Stimulated activated CD8-positive, alpha-beta memory T cell treated with anti-CD3 and anti-CD28 coated beads, Interleukin-15, amount 100 ng/mL, for 4 hours (primary cell): ENCODE measurements around the gene CLPTM1.
A peak's percentile ranks its signal among the peaks of the same experiment; 100 is the strongest.
"Not testable (repeated sequence)": the region's sequence is repeated elsewhere in the genome, so short reads cannot be mapped to it uniquely, and the experiment has no call there.

ENCODE experiments used
- DNase-seq, 2 donors: peaks; one replicate each; pipeline ENCODE4 v3.0.0-alpha.2; 2020; ENCODE audit warnings: low read depth in 2 of 2

CLPTM1 gene

DNA sequence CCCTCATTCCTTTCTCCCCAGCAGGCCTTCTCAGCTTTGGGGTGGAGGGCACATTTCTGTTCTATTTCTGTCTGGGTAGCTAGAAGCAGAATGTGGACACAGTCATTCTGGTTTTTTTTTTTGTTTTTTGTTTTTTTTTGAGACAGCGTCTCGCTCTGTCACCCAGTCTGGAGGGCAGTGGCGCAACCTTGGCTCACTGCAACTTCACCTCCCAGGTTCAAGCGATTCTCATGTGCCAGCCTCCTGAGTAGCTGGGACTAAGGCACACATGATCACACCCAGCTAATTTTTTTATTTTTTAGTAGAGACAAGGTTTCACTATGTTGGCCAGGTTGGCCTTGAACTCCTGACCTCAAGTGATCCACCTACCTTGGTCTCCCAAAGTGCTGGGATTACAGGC is 20.3 kb downstream of the CLPTM1 start:
- no peak for DNase-seq

DNA sequence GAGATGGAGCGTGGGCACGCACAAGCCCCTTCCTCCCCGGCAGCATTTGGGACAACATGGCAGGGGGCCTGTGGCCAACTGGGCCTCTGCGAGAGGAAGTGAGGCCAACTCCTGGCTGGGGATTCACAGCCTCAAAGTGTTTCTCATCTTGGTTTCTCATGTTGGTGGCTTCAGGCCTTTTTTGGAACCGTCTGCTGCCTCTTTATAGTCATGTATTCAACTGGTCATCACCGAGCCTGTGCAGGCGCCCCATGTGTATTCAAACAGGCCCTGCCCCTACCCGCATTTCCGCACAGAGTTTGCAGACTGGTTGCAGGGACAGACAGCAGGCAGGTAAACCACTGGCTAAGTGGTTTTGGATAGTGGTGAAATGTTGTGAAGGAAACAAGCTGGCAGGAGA is 28.8 kb downstream of the CLPTM1 start:
- DNase-seq = no peak

DNA sequence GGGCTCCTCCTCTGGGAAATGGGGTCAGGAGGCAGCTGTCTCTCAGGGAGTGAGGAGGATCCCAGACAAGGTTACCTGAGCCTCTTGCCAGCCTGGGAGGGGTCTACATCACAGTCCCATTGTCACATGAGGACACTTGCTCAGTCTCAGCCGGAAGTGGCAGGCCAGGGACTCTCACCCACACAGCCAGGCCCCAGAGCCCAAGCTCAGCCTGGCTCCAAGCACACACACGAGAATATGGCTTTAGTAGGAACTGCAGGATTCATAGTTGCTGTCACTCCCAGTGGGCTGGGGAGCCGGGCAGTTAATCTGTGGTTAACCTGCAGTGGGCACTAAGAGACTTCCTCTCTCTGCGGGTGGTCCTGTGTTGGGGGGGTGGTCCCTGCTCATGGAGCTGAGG is 30.3 kb downstream of the CLPTM1 start:
- DNase-seq = no peak

DNA sequence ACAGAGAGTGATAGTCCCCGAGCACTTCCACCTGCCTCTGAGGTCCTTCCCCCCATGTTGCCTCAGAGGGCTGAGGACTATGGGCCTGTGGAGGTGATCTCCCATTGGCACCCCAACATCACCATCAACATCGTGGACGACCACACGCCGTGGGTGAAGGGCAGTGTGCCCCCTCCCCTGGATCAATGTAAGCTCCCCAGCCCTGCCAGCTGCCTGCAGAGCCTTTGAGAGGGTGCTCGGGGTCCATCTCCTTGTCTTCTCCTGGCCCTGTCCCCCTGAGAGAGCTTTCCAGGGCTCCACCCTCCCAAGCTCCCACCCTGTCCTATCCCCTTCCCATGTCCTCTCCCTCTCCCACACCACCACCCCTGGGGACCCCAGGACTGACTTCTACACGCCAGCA is 31.2 kb downstream of the CLPTM1 start:
- DNase-seq = no peak

DNA sequence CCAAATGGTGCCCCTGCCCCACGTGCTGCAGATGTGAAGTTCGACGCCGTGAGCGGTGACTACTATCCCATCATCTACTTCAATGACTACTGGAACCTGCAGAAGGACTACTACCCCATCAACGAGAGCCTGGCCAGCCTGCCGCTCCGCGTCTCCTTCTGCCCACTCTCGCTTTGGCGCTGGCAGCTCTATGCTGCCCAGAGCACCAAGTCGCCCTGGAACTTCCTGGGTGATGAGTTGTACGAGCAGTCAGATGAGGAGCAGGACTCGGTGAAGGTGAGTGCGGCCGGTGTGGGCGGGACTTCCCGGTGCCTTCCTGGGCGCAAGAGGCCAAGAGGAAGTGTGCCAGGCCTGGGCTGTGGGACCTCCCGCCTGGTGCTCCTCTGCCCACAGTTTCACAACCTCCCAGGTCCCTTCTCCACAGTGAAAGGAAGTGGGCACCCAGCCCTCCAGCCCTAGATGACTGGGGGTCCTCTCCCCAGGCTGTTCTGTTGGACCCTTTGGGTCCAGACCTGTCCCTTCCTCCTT is 32.0 kb downstream of the CLPTM1 start:
- DNase-seq = no peak

DNA sequence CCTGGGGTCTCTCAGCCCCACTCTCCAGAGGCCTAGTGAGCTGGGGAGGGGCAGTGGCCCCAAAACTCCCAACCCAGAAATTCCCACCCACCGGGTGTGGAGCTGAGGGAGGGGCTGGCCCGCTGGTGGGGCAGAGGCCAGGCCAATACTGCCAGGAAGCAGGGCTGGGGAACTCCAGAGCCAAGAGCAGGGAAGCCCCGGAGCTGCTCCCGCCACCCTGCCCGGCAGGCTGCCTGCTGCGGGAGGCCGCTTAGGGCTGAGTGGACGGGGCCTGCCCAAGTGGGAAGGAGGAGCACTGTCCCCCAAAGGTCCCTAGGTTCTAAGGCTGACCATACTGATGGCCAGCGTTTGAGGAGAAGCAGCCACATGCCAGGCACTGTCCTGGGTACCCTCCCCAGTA is 33.1 kb downstream of the CLPTM1 start:
- no peak for DNase-seq

DNA sequence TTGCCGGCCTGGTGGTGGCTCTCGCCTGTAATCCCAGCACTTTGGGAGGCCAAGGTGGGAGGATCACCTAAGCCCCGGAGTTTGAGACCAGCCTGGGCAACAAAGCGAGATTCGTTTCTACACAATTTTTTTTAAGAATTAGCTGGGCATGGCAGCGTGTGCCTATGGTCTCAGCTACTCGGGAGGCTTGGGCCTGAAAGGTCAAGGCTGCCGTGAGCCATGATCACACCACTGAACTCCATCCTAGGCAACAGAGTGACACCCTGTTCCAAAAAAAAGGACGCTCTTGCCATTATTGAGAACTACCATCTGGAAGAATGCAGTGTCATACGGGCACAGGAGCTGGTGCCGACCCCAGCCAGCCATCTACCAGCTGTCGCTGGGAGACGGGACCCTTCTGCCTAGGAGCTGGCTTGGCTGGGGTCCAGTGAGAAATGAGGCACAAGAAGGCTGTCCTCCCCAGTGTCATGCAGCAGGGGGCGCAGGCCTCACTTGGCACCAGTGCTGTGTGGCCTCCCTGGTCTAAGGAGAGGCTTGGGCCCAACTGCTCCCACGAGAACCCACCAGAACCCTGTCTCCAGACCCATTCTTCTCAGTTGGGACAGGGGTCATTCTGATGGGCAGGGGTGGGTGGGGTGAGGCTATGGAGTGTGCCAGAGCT is 33.8 kb downstream of the CLPTM1 start:
- DNase-seq = peak; percentile 30 to 33

DNA sequence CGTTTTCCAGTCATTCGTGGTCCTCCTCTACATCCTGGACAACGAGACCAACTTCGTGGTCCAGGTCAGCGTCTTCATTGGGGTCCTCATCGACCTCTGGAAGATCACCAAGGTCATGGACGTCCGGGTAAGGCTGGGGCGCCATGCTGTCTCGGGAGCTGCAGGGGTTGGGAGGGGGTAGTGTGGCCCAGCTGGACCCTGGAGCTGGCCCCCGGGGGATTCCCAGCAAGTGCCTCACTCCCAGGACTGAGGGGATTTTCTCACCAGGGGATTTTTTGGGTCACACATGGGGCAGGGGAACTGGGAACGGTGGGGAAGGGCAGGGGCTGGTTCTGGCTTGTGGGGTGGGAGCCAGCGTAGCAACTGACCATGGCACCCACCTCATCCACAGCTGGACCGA is 35.3 kb downstream of the CLPTM1 start:
- DNase-seq = no peak

DNA sequence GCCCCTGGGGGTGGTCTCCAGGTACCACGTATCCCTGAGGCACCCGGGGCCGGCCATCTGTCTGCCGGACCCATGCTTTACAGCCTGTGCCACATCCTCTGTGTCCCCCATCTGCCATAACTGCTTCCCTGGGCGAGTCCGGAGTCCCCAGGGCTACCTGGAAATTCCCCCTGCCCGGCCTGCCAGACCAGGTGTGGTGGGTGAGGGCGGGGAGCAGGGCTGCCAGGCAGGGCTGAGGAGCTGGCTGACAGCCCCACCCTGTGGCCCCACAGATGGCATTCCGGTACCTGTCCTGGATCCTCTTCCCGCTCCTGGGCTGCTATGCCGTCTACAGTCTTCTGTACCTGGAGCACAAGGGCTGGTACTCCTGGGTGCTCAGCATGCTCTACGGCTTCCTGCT is 35.8 kb downstream of the CLPTM1 start:
- no peak for DNase-seq

DNA sequence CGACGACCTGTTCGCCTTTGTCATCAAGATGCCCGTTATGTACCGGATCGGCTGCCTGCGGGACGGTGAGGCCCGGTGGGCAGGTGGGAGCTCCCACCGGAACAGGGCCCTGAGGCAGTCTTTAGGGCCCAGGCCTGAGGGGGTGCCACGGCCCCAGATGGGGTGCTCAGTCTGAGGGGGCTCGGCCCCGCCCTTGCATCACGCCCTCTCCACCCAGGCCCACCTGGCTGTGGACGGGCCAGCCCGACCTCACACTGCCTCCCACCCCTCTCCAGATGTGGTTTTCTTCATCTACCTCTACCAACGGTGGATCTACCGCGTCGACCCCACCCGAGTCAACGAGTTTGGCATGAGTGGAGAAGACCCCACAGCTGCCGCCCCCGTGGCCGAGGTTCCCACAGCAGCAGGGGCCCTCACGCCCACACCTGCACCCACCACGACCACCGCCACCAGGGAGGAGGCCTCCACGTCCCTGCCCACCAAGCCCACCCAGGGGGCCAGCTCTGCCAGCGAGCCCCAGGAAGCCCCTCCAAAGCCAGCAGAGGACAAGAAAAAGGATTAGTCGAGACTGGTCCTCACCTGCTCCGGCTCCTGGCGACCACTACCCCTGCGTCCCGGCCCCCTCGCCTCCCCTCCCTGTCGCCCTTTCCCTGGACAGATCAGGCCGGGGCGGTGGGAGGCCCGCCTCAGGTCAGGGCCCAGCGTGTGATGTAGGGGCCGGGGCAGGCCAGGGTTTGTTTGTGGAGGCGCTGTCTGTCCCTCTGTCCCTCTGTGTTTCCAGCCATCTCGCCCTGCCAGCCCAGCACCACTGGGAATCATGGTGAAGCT is 37.4 kb downstream of the CLPTM1 start:
- no peak for DNase-seq

DNA sequence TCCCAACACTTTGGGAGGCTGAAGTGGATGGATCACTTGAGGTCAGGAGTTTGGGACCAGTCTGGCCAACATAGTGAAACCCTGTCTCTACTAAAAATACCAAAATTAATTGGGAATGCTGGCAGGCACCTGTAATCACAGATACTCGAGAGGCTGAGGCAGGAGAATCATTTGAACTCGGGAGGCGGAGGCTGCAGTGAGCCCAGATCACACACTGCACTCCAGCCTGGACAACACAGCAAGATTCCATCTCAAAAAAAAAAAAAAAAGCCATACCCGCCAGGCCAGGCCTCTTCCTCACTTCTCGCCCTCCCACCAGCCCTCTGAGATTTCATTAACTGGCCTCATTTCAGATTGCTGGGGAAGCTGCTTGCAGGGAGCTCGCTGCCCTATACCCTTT is 38.3 kb downstream of the CLPTM1 start:
- DNase-seq = no peak

DNA sequence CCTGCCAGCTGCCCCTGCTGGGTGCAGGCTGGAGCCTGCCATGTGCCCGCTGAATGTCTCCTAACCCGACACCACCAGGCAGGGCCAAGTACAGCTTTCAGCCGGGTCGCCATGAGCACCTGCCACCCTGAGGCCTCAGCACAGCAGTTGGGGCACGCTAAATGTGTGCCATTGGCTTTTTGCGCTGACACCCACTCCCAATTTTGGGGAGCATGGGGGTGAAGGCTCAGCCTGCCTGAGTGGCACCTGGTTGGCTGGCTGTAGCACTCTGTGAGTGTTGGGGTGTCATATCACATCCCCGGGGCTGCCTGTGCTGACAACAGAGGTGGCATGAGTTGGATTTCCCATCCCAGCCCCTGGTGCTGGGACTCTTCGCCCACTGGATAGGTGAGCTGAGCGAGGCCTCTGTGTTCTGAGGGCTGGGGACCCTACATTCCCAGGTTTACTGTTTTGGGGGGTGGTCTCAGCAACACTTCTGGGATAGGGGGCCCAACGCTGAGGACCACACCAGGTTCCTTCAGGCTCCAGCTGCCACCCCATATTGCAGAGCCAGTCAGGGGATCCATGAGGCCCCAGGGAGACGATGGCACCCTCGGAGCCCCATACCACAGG is 38.9 kb downstream of the CLPTM1 start:
- no peak for DNase-seq

DNA sequence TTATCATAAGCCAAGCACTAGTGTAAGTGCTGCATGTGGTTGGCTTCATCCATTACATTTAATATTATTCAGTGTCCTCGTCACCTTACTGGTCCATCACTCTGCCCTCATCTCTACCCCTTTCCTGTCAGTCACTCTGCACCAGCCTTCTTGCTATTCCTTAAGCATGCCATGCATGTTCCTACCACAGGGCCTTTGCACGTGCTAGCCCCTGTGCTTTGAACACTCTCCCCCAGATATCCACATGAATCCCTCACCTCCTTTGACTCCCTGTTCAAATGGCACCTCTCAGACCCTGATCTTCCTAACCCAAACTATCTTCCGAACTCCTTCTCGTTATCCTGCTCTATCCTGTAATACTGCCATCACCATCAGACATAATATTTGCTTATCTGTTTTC is 42.8 kb downstream of the CLPTM1 start:
- no peak for DNase-seq

DNA sequence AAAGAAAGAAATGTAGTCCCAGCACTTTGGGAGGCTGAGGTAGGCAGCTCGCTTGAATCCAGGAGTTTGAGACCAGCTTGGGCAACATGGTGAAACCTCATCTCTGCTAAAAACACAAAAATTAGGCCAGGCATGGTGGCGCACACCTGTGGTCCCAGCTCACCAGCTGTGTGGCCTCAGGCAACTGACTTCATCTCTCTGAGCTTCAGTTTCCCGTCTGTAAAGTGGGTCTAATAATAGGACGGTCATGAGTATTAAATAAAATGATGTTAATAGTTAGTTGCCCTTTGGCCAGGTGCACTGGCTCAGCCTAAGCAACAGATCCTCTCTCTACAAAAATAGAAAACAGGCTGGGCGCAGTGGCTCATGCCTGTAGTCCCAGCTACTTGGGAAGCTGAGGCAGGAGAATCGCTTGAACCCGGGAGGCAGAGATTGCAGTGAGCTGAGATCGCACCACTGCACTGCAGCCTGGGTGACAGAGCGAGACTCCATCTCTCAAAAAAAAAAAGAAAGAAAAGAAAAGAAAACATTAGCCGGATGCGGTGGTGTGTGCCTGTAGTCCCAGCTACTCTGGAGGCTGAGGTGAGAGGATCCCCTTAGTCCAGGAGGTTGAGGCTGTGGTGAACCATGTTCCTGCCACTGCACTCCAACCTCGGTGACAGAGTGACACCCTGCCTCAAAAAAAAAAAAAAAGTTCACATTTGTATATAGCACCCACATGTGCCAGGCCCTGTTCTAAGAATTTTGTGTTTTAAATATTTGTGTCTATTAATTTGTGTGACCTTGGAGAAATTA is 44.1 kb downstream of the CLPTM1 start:
- DNase-seq = not testable (repeated sequence)

DNA sequence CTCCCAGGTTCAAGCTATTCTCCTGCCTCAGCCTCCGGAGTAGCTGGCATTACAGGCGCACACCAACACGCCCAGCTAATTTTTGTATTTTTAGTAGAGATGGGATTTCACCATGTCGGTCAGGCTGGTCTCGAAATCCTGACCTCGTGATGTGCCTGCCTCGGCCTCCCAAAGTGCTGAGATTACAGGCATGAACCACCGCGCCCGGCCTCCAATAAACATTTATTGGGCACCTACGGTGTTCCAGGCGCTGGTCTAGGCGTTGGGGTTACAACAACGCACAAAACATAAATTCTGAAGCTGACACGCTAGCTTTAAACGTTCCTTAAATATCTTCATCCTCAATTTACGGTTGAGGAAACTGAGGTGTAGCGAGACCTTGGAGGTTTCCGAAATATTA is 45.5 kb downstream of the CLPTM1 start:
- DNase-seq = not testable (repeated sequence)

DNA sequence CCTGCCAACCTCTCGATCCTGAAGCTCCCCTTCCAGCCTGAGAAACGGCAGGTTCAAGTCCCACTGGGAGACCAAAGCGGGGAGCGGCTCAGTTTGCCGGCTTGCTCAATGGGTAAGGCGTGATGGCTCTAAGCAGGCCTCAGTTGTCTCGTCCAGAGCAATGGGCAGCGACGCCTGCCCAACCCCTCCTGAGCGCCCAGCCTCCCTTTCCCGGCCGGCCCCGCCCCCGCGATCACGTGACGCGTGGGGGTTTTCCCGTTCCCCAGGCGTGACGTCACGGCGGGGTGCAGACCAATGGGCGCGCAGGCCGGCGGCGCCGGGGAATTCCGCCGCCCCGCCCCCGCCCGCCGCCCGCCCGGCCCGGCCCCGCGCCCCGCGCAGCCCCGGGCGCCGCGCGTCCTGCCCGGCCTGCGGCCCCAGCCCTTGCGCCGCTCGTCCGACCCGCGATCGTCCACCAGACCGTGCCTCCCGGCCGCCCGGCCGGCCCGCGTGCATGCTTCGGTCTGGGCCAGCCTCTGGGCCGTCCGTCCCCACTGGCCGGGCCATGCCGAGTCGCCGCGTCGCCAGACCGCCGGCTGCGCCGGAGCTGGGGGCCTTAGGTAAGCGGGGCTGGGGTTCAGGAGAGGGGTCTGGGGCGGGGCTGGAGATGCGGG is 46.0 kb downstream of the CLPTM1 start, which contains the start of gene RELB:
Gene RELB, plus strand, starts transcription at position 378 of the 653 bp plus-strand sequence. Its CDS starts 116 bp downstream, at position 494.
- DNase-seq = peak; percentile 90 to 93

DNA sequence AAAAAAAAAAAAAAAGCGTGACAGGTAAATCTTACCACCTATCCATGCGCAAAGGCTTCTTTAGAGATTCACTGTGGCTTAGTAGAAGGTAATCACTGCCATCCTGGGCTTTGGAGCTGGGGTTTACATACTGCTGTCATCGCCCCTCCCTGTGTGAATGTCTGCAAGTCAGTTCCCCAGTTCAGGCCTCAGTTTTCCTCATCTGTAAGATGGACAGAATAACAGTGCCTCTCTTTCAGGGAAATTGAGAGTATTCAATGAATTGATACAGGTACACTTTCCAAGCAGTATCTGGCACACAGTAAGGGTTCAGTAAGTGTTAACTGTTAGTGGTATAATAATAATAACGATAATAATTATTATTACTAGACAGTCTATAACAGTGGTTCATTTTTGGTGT is 48.3 kb downstream of the CLPTM1 start:
- DNase-seq = no peak

DNA sequence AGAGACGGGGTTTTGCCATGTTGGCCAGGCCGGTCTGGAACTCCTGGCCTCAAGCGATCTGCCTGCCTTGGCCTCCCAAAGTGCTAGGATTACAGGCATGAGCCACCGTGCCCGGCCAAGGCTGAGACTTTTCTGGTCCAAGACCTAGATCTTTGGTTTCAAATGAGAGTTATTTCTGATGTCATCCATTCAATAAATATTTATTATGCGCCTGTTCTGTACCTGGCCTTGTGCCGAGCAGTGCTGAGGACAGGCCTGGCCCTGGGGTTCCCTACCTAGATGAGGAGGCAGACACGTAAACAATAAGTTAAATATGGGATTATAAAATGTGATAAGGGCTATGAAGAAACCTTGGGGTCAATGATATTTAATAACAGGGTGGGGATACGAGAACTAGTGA is 50.6 kb downstream of the CLPTM1 start:
- no peak for DNase-seq

DNA sequence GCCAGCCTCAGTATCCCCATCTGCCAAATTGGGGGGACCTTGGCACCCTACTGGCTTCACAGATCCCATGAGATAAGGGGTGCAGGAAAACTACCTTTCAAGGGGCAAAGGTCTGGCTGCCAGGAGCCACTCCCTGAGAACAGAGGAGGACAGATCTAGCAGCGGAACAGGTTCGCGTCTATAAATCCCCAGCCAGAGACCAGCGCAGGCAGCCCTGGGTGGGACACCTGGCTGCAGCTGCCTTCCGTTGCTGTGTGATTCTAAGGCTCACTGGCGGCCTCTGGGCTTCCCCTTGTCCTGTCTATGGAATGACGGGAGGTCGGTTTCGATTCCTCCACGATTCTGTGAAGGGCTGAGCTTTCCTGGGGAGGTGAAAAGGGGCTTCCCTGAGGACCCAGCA is 53.4 kb downstream of the CLPTM1 start:
- DNase-seq = no peak

DNA sequence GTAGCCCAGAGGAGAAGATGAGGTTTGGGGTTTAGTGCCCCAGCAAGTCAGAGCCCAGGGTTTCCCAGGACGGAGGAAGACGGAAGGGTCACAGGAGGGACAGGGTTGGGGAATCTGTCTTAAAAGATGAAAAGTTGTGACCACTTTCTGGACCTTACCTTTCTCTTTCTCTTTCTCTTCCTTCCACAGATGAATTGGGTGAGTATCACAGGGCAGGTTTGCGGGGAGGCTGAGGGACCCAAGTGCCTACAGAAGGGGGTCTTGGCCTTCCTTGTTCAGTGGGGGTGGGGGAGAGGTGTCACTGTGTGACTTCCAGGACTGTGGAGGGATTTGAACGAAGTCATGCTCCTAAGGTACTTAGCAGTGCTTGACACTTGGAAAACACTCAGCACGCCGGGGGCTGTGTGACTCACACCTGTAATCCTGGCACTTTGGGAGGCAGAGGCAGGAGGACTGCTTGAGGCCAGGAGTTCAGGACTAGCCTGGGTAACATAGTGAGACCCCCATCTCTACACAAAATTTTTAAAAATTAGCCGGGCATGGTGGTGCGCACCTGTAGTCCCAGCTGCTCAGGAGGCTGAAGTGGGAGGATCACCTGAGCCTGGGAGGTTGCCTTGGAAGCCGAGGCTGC is 54.6 kb downstream of the CLPTM1 start:
- DNase-seq = no peak

DNA sequence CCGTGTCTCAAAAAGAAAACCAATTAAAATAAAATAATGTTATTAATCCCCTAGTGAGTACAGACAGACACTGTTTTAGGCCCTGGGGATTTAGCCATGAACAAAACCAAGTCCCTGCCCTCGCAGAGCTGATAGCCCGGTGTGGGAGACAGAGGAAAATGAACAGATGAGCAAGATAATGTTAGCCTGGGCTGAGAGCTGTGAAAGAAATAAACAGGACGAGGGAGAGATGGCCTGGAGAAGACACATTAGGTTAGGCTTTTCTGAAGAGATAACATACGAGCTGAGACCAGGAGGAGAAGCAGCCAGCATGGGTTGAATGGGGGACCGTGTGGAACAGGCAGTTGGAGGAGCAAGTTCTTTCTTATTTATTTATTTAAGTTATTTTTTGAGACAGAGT is 55.1 kb downstream of the CLPTM1 start:
- no peak for DNase-seq
